Endothelial cell of umbilical vein (primary cell): ENCODE data around the gene NDUFB10. TPM values are rescaled to one million over a fixed set of nuclear protein-coding genes. Genes with fewer than 3 reads are reported as not detected.

Experiments used
- BruUV-seq: library from RNA; stranded (reverse); fragments of 400-500 nt; replicated peaks from 2 replicates; lab custom pipeline; 2021; lab: Mats Ljungman, UMichigan
- CTCF ChIA-PET: fragments of 300-600, 350-600 bp; sonication (Branson Sonifier 250); formaldehyde crosslinking; loops from one replicate; lab custom pipeline; 2021; ENCODE audit warnings: antibody characterized with exemption, inconsistent platforms; lab: Charles Lee
- POLR2A ChIA-PET: fragments of 300-600, 350-600 bp; sonication (Branson Sonifier 250); formaldehyde crosslinking; loops from one replicate; lab custom pipeline; 2021; ENCODE audit warnings: antibody characterized with exemption, inconsistent platforms; lab: Charles Lee
- DNase-seq: peaks from one replicate; pipeline ENCODE4 v3.0.0-alpha.2; 2011; ENCODE audit warnings: low read depth, low spot score
- FAIRE-seq: peaks from 2 replicates; lab custom pipeline; 2011; peaks lifted over from hg19 to GRCh38; lab: Jason Lieb, UNC
- H2AFZ ChIP-seq: 2 replicates; pipeline ENCODE4 v1.6.0; 2012; ENCODE audit warnings: low read depth, low read length, control low read depth, inconsistent platforms
- H3K27ac ChIP-seq: 2 replicates; pipeline ENCODE4 v1.5.1; 2011; ENCODE audit warnings: low read depth, mild to moderate bottlenecking, control low read depth, low read length, moderate library complexity; ENCODE audit not compliant: insufficient read depth
- H3K27me3 ChIP-seq, 2 experiments: 2 replicates each; pipeline versions ENCODE4 v1.6.0 to v1.6.1; 2011; ENCODE audit warnings: low read length in 2 of 2, mixed read lengths in 1 of 2; ENCODE audit not compliant: control insufficient read depth in 2 of 2, insufficient read depth in 2 of 2
- H3K36me3 ChIP-seq, 2 experiments: 2 replicates in 1 of 2; 3 replicates in 1 of 2; pipeline ENCODE4 v1.5.1; 2011; ENCODE audit warnings: low read length in 2 of 2, mild to moderate bottlenecking in 1 of 2, moderate library complexity in 1 of 2; ENCODE audit not compliant: control insufficient read depth in 2 of 2, insufficient read depth in 2 of 2; ENCODE audit errors: extremely low read depth in 1 of 2
- H3K4me1 ChIP-seq: 3 replicates; pipeline ENCODE4 v1.5.1; 2011; ENCODE audit warnings: mild to moderate bottlenecking, low read length; ENCODE audit not compliant: control insufficient read depth, insufficient read depth; ENCODE audit errors: extremely low read depth
- H3K4me2 ChIP-seq: 2 replicates; pipeline ENCODE4 v1.6.1; 2011; ENCODE audit warnings: low read length, control low read depth, mixed read lengths; ENCODE audit not compliant: insufficient read depth
- H3K4me3 ChIP-seq, 3 experiments: fragments of 200-600 bp in 1 of 3; sonication (generic), shearing (Covaris generic) in 1 of 3; replicated peaks in 1 of 3; 2 replicates each; pipeline ENCODE4 v1.5.1; 2011 to 2016; ENCODE audit warnings: control low read depth in 3 of 3, low read length in 3 of 3, mild to moderate bottlenecking in 2 of 3, inconsistent platforms in 1 of 3, low read depth in 1 of 3, moderate library complexity in 1 of 3; ENCODE audit not compliant: insufficient read depth in 1 of 3
- H3K79me2 ChIP-seq: 2 replicates; pipeline ENCODE4 v1.6.0; 2012; ENCODE audit warnings: low read length, inconsistent platforms; ENCODE audit not compliant: control insufficient read depth, insufficient read depth
- H3K9ac ChIP-seq: replicated peaks from 2 replicates; pipeline ENCODE3; 2011; ENCODE audit warnings: low read length, control low read depth; ENCODE audit not compliant: insufficient read depth; ENCODE audit errors: extremely low read depth
- H3K9me1 ChIP-seq: replicated peaks from 3 replicates; pipeline ENCODE4 v1.6.0; 2011; ENCODE audit warnings: mild to moderate bottlenecking, low read length; ENCODE audit not compliant: control insufficient read depth, insufficient read depth; ENCODE audit errors: extremely low read depth
- H3K9me3 ChIP-seq: replicated peaks from 2 replicates; pipeline ENCODE4 v1.5.1; 2012; ENCODE audit warnings: low read length, inconsistent platforms; ENCODE audit not compliant: control insufficient read depth, insufficient read depth
- H4K20me1 ChIP-seq: replicated peaks from 2 replicates; pipeline ENCODE3; 2011; ENCODE audit warnings: mild to moderate bottlenecking, low read length; ENCODE audit not compliant: control insufficient read depth, insufficient read depth; ENCODE audit errors: extremely low read depth
- EZH2 ChIP-seq: IDR thresholded peaks from 2 replicates; pipeline ENCODE4 v1.6.1; 2012; ENCODE audit warnings: borderline replicate concordance, low read depth, mild to moderate bottlenecking, moderate library complexity, low read length, inconsistent platforms; ENCODE audit not compliant: severe bottlenecking
- FOS ChIP-seq: IDR thresholded peaks from 2 replicates; pipeline ENCODE4 v1.6.1; 2011; ENCODE audit warnings: mild to moderate bottlenecking, low read length, moderate library complexity, borderline replicate concordance; ENCODE audit not compliant: insufficient read depth
- GATA2 ChIP-seq: IDR thresholded peaks from 2 replicates; pipeline ENCODE4 v1.7.0; 2011; ENCODE audit warnings: low read depth, mild to moderate bottlenecking, moderate library complexity, mixed read lengths, low read length; ENCODE audit not compliant: insufficient read length, insufficient read depth
- JUN ChIP-seq: IDR thresholded peaks from 2 replicates; pipeline ENCODE4 v1.6.1; 2011; ENCODE audit warnings: borderline replicate concordance, low read depth; ENCODE audit not compliant: insufficient read length, insufficient read depth
- MYC ChIP-seq: IDR thresholded peaks from one replicate; pipeline ENCODE4 v1.6.1; 2011; ENCODE audit warnings: mild to moderate bottlenecking, low read depth, low read length
- POLR2A ChIP-seq: IDR thresholded peaks from 2 replicates; pipeline ENCODE4 v1.6.1; 2012; ENCODE audit warnings: low read depth, mild to moderate bottlenecking, control low read depth, low read length
- POLR2AphosphoS5 ChIP-seq: IDR thresholded peaks from 2 replicates; pipeline ENCODE4 v1.6.1; 2012; ENCODE audit warnings: low read depth, mild to moderate bottlenecking, control low read depth, low read length, moderate library complexity; ENCODE audit not compliant: insufficient read depth
- dilution Hi-C: fragments of 300-500 bp; cut with MboI; formaldehyde crosslinking; loops from one replicate; pipeline ENCODE4 v1.15.0; 2019; ENCODE audit warnings: low sequenced_read_pairs; ENCODE audit not compliant: extremely low pct_ligation_motif_present
- intact Hi-C: fragments of 100-400 bp; cut with micrococcal nuclease; formaldehyde crosslinking; loops from one replicate; pipeline ENCODE4 v1.10.0; 2022
- polyA plus RNA-seq, 4 experiments: library from polyadenylated mRNA; depleted of rRNA in 3 of 4; stranded (reverse) in 3 of 4; unstranded in 1 of 4; fragments of >200 nt; gene quantifications; 2 replicates each; pipeline versions ENCODE4 v1.2.1 to v1.2.3, GENCODE V29; 2011 to 2012; ENCODE audit warnings: missing spikeins in 1 of 4
- total RNA-seq: library from RNA; stranded (reverse); gene quantifications from 2 replicates; pipeline ENCODE4 v1.2.3, GENCODE V29; 2021
- TF ChIP-seq, protein P1 (sequence below), 2 donors: IDR thresholded peaks; 1 replicate in 1 of 2; 2 replicates in 1 of 2; pipeline ENCODE4 v1.5.1; 2011; ENCODE audit warnings: low read length in 2 of 2, mild to moderate bottlenecking in 2 of 2, moderate library complexity in 2 of 2, control low read depth in 1 of 2, inconsistent platforms in 1 of 2, low read depth in 1 of 2; ENCODE audit not compliant: insufficient read depth in 1 of 2; ENCODE audit errors: extremely low read depth in 1 of 2
- TF ChIP-seq, protein P2 (sequence below): IDR thresholded peaks from 2 replicates; pipeline ENCODE4 v1.6.1; 2011; ENCODE audit not compliant: insufficient read depth, insufficient read length

NDUFB10 gene
- total and polyA plus RNA-seq, 2 donors (not counting 3 experiments of a cell fraction or from before 2014, with no cell fraction given), result 124 to 167 TPM

- Histone ChIP-seq H3K27me3 (peaks cover 23 to 24% of the 10 kb centered on the region in 2 experiments), H3K27ac (no peak overlapping the region), H3K4me3 (peak overlapping the region in 1 of 3 experiments; percentile 15), H3K79me2 (no peaks in the 10 kb centered on the region), H3K4me2 (no peak overlapping the region), H3K4me1 (peaks cover 7% of the 10 kb centered on the region), H2AFZ (peak overlapping the region; percentile 90), H4K20me1 (no peaks in the 10 kb centered on the region), H3K9ac (no peak overlapping the region), H3K9me1 (no peaks in the 10 kb centered on the region), H3K36me3 (peaks cover 0 to 4% of the 10 kb centered on the region in 2 experiments), H3K9me3 (no peaks in the 10 kb centered on the region)
- BruUV-seq, result no TSS peak
- ChIA-PET POLR2A (interaction anchor here (0.9 to 1.3 kb wide), 2 partner anchors 27 to 163 kb away, joined by 4 to 5 read pairs; partner anchors contain the start of genes RPS2 and TRAF7), CTCF (interaction anchor here (0.7 to 3.9 kb wide), 3 partner anchors 11 to 148 kb away, joined by 3 to 23 read pairs (median 9); no protein-coding TSS in a partner anchor)
- TF ChIP-seq, protein P1, sequence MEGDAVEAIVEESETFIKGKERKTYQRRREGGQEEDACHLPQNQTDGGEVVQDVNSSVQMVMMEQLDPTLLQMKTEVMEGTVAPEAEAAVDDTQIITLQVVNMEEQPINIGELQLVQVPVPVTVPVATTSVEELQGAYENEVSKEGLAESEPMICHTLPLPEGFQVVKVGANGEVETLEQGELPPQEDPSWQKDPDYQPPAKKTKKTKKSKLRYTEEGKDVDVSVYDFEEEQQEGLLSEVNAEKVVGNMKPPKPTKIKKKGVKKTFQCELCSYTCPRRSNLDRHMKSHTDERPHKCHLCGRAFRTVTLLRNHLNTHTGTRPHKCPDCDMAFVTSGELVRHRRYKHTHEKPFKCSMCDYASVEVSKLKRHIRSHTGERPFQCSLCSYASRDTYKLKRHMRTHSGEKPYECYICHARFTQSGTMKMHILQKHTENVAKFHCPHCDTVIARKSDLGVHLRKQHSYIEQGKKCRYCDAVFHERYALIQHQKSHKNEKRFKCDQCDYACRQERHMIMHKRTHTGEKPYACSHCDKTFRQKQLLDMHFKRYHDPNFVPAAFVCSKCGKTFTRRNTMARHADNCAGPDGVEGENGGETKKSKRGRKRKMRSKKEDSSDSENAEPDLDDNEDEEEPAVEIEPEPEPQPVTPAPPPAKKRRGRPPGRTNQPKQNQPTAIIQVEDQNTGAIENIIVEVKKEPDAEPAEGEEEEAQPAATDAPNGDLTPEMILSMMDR (IDR thresholded peaks at IDR 0.05; ENCODE audit: extremely low read depth in 1 of 2, insufficient read depth in 1 of 2, low read depth in 1 of 2, low read length in 2 of 2), result no peak
- TF ChIP-seq POLR2A (peak; percentile 21), POLR2AphosphoS5 (no peak), EZH2 (no peak), FOS (no peak), JUN (no peak), MYC (no peak), GATA2 (no peak)
- TF ChIP-seq, protein P2, sequence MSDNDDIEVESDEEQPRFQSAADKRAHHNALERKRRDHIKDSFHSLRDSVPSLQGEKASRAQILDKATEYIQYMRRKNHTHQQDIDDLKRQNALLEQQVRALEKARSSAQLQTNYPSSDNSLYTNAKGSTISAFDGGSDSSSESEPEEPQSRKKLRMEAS, result peak; percentile 82
- dilution Hi-C loops (no loop called here), intact Hi-C loops (no loop called here)
- peak; percentile 88 for DNase-seq
- peak; percentile 90 for FAIRE-seq
Measured at GRCh38 chr16:1991948-1992703, 32.8 kb downstream of the NDUFB10 start.
